Measurements from ENCODE around the gene MTHFD1L.

The MTHFD1L gene

DNA sequence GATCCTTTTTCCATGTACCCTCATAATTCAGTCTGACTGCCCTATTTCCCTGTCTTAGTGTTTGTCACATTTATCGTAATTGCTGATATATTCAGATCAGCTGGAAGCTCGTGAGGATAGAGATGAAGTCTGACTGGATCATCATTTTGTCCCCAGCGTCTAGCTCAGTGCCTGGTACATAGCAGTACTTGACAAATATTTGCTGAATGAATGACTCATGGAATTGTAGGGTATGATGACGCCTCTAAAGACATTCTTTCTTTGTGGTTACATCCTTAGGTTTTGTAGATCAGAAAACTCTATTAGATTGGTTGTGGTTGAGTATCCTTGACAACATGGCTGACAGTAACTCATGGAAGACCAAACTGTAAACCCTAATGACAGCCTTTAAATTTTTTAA, 68.9 kb downstream of the MTHFD1L start:
- DNase-seq (ENCODE audit: low read depth), result no peak

DNA sequence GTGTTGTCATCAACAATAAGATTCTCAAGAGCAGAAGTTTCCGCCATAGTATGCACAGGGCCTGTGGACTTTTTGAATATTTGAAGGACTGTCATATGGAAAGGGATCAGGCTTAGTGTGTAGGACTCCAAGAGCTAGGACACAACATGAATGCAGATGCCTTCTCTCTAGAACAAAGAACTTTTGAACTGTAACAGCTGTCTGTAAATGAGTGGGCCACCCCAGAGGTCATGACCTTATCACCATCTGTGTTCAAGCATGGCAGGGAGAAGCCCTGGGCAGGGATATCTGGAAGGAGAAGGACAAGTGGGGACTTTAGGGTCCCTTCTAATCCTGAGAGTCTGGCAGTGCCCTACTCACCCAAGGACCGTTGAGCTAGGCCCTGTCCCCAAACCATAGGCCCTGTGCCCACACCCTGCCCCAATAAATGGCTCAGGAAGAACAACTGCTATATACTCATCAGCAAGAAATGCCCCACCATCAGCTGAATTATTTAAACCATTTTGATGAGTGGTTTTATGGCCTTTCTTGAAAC, 70.6 kb downstream of the MTHFD1L start:
- no peak for DNase-seq (ENCODE audit: low read depth)

DNA sequence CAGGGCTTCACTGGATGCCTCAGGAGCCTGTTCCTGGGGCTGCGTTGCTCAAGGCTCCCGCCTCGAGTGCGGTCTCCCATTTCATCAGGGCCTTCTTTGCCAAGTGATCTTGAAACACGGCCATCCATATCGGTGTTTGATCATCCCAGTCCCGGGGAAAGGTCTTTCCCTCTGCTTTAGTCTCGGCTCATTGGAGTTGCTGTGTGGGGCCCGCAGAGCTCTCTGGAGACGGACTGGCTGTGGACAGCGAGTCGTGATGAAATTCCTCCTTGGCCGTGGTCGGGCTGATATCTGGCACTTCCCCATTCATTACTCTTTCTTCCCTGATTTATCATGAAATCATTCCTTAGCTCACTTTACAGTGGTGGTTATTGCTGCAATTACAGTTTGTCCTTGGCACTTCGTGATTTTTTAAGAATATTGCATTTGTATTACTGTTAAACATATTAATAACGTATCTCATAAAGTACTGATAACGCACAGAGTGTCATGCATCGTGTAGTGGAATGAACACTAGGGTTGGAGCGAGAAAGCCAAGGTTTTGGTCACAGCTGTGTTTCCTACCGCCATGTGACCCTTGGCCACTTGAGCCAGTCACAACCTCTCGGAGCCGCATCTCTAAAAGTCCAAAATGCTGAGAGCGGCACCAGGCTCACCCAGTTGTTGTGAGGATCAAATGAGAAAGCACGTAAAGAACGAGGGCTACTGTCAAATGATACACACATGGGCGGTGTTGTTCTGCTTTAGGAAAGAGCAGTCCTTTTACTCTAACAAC, 71.8 kb downstream of the MTHFD1L start:
- no peak for DNase-seq (ENCODE audit: low read depth)

DNA sequence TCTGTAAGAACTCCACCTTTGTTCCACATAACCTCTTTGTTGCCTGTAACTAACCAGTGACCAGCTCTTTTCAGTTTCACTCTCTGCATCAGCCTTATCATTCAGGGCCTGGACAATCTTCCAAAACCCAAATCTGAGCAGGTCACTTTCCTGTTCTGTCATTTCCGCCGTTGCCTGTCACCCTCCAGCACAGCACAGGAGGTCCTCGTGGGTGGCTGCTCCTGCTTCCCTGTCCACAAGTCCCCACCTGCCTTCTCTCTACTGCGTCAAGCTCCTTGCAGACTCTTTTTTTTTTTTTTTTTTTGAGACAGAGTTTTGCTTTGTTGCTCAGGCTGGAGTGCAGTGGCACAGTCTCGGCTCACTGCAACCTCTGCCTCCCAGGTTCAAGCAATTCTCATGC, 73.9 kb downstream of the MTHFD1L start:
- DNase-seq (ENCODE audit: low read depth), result no peak

DNA sequence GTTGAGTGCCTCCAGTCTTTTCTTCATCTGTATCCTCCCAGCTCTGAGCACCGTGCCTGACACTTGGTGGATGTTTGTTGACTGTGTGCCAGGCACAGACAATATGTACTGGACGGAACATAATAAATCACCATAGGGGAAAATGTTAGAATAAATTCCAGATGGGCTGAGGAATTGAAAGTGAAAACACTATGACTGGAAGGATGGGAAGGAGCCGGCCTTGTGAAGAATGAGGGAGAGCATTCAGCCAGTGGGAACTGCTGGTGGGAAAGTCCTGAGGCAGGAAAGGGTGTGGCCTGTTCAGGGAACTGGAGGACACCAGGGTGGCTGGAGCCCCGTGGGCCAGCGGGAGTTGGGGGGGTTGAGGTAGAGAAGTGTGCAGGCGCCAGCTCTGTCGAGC, 75.4 kb downstream of the MTHFD1L start:
- DNase-seq (ENCODE audit: low read depth), result no peak

DNA sequence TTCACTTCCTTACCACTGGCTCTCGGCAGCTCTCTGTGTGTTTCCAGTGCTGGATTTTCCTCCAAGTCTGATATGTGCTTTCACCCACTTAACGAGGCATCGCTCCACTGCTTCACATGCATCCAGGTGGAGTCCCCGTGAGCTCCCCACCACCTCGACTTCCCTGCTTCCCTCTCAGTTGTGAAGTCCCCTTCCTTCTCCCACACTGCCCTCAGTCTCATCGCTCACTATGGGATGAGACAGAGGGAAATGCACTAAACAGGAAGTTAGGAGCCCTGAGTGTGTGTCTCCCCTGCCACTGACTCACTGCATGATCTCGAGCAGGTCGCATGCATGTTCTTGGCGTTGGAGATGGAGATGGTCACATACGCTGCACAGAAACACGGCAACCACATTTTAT, 84.0 kb downstream of the MTHFD1L start:
- DNase-seq (ENCODE audit: low read depth), result no peak

DNA sequence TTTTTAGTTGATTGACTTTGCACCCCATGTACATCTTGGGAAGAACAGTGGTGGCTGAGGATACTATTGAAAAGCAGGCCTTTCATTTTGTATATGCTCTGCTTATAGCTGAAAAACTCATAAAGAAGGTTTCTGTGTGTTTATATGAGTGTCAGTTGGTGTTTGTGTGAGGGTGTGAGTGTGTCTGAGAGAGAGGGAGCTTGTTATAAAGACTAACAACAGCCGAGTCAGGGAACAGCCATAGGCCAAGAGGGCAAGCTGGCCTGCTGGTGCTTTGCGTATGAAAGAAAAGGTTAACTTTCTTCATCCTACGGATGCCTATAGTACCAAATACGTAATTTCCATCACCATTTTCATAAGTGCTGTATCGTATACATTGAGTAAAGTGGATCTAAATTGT, 88.3 kb downstream of the MTHFD1L start:
- DNase-seq (ENCODE audit: low read depth), result no peak

DNA sequence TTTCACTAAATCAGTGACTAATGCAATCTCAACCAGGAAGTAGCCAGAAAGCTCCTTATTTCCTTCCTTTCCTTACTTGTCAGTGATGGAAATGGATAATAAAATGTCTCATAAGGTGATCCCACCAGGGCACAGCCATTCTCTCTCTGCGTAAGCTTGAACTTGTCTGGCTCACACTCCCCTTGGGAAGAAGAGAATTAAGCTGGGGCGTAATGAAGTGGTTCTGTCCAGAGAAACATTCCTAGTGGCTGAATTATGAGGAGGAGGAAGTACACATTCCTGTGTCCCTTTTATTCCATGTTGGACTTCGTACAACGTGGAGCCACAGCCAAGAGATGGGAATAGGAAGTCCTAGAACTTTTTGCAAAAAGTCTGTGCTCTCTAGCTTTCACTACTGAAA, 93.7 kb downstream of the MTHFD1L start:
- DNase-seq (ENCODE audit: low read depth), result no peak

DNA sequence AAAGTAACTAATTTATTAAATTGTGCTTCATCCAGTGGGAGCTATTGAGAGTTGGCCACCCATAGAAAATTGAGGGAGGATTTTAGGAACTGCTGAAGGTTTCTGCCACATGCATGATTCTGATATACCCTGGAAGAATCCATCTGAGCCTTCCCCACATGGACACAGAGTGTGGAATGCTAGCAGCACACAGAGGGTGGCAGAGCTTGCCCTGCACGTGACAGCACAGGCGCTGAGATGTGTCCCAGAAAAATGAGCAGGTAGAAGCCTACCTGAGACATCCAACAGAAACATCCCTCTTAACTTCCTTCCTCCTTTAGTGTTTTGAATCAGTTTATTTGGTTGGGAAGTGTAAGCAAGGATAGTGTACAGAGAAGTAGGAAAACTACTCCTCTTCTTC, 96.9 kb downstream of the MTHFD1L start:
- no peak for DNase-seq (ENCODE audit: low read depth)

DNA sequence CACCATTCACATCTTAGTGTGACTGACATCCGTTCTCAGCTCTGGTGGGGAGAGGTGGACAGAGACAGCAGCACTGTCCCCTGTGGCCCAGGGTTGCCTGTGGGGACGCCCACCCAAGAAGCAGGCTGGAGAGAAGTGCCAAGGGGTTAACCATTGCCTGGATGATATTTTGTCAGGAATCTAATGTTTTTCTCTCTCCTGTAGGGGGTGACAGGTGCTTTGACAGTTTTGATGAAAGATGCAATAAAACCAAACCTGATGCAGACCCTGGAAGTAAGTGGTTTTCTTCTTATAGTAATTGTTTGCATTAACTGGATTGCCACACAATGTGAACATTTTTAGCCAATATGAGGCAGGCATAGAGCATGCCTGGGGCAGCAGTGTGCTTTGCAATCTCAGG, 99.3 kb downstream of the MTHFD1L start:
- DNase-seq (ENCODE audit: low read depth), result no peak

DNA sequence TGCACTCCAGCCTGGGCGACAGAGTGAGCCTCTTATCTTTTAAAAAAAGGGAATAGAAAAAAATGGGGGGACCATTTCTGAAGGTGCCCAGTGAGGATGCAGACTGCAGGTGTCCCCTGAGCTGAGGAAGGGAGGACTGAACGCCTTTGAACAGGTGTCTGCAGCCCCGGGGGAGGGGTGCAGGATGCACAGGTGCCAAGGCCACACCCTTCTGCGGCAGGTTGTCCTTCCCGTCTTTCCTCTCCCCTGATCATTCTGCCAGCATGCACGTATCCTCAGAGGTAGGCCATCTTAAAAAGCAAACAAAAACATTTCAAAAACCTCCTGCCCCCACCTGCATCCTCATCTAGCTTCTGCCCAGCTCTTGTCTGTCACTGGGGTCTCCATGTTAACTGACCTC, 101.3 kb downstream of the MTHFD1L start:
- no peak for DNase-seq (ENCODE audit: low read depth)

DNA sequence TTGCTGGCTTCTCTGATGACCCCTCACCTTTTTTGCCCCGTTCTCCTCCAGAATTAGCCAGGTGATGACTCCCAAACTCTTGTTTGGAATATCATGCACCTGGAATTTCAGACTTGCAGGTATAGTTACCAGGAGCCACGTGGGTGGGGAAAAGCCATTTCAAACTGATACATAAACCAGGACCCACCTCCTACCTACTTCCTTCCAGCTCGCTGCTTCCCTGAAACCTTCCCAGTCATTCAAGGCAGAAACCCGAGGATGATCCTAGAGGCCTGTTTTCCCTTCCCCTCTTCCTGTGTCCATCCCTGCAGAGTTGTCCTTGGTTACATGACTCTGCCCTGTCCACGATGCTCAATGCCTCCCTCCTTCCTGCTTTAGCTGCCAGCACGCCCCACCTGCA, 101.9 kb downstream of the MTHFD1L start:
- no peak for DNase-seq (ENCODE audit: low read depth)

DNA sequence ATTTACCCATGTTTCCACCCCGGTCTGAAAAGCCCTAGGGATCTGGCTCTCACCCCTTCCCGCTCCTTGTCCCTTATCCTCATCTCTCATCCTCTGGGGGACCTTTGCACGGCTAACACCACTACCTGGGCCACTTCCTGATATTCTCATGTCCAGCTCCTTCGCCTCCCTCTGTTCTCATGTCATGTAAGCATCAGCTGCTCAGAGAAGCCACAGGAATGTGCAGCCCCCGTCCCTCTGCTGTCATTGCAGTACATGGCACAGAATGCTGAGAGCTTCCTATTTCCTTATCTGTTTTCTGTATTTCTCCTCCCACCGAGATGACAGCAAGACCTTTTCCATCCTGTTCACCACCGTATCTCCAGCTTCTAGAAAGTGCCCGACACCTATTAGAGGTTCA, 102.4 kb downstream of the MTHFD1L start:
- DNase-seq (ENCODE audit: low read depth), result no peak

DNA sequence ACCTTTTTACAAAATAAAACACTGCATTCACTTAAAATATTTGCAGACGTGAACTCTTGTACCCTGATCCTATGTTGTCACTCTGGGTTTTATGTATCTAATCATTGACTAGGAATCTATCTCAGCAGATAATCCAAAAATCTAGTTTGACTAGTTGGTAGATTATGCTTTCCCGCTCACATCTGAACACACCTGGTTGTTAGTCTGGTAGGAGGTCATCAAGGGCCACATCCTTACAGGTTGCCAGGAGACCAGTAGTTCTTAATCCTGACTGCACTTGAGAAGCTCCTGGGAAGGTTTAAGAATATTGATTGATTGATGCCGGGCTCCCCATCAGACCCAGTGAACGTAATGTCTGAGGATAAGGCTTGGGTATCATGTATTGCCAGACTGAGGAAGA, 104.4 kb downstream of the MTHFD1L start:
- DNase-seq (ENCODE audit: low read depth), result no peak

DNA sequence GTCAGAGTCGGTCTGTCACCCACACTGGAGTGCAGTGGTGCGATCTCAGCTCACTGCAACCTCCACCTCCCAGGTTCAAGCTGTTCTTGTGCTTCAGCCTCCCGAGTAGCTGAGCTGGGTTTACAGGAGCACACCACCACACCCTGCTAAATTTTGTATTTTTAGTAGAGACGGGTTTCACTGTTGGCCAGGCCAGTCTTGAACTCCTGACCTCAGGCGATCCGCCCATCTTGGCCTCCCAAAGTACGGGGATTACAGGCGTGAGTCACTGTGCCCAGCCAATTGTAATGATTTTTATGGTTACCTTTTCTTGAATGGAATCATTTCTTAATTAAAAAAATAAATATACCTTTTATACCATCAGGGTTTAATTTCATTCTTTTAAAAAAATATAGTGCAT, 105.7 kb downstream of the MTHFD1L start:
- no peak for DNase-seq (ENCODE audit: low read depth)

DNA sequence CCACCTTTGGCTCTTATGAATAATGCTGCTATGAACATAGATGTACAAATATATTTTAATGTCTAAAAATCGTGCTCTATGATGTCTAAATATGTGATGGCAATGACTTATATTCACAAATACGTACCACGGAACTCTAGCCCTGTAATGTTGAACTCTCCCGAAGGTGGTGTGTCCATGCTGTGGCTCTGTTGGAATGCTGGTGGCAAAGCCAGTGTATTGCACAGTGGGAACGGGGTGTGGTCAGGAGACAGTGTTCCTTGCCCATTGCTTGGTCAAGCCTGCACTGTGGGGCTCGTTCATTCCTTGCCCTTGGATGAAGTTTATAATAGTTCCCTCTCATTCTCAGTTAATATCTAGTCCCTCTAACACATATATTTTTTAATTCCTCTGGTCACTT, 109.6 kb downstream of the MTHFD1L start:
- no peak for DNase-seq (ENCODE audit: low read depth)

DNA sequence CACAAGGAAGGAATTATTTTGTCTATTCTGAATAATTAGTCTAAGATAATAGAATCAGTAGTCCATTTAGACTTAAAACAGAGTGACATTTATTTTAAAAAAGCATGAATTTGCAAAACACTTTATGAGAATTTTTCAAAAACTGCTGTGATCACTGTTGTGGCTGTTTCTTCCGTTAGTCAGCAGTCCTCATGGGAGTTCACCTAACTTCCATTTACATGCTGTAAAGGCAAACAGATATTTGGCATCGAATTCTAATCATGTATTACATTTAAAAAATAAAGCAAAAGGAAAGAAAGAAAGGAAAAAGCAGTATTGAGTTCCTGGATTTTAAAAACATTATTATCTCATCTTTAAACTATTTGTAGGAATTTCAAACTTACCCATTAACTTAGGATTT, 111.8 kb downstream of the MTHFD1L start:
- DNase-seq (ENCODE audit: low read depth), result no peak

DNA sequence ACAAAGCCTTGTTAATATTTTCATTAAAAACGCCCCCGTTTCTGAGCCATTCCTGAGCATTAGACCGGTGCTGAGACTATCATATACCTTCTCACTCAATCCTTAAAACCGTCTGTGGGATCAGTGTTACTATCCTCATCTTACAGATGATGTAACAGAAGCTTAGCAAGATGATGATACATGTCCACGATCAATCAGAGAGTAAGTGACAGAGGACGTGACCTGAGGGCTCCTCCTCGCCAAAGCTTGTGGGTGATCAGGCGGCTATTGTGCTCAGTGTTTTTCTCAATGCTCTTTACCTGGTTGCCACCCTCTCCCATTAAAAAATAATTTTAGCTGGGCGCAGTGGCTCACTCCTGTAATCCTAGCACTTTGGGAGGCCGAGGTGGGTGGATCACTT, 113.1 kb downstream of the MTHFD1L start:
- no peak for DNase-seq (ENCODE audit: low read depth)

DNA sequence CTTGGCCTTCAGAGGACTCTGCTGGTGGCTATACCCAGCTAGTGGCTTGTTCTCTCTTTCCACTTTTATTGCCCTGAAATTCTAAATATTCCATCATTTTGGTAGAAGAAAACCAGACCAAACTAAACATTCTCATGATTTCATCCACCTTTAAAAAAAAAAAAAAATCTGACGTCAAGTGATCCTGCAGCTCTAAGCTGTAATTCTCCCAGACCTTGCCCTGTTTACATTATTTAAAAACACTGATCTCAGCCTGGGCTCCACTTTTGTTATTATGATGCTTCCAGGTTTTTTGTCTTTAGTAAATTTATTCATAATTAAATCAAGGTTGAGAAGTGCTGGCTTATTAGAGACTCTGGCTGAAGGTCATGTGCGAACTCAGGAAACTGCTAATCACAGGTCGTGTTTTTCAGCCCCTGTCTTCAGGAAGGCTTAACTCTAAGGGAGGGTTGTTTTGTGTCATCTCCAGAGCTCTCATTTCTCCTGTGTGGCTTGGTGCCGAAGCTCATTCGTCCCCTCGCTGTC, 114.4 kb downstream of the MTHFD1L start:
- no peak for DNase-seq (ENCODE audit: low read depth)

DNA sequence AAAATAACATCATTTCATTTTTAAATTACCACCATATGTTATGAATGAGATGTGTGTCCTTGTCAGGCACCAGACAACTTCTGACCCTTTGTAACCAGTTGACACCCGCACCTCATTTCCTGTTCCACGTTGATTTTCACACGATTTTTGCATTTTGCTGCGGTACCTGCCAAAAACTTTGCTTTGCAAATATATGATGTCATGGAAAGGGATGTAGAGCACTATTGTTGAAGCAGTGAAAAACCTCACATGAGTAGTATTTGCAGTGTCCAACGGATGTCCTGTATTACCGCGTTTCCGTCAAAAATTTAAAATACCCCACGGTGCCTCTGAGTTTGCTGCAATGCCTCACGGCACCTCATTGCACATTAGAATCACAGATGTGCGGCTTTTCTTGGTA, 115.6 kb downstream of the MTHFD1L start:
- no peak for DNase-seq (ENCODE audit: low read depth)

DNA sequence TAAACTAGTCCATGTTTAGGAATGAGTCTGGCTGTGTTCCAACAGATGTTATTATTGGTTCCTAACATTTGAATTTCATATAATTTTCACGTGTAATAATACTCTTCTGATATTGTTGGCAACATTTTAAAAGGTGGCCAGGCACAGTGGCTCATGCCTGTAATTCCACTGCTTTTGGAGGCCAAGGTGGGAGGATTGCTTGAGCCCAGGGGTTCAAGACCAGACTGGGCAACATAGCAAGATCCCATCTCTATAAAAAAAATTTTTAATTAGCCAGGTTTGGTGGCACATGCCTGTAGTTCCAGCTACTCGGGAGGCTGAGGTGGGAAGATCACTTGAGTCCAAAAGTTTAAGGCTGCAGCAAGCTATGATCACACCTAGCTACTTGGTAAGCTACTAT, 116.2 kb downstream of the MTHFD1L start:
- no peak for DNase-seq (ENCODE audit: low read depth)

DNA sequence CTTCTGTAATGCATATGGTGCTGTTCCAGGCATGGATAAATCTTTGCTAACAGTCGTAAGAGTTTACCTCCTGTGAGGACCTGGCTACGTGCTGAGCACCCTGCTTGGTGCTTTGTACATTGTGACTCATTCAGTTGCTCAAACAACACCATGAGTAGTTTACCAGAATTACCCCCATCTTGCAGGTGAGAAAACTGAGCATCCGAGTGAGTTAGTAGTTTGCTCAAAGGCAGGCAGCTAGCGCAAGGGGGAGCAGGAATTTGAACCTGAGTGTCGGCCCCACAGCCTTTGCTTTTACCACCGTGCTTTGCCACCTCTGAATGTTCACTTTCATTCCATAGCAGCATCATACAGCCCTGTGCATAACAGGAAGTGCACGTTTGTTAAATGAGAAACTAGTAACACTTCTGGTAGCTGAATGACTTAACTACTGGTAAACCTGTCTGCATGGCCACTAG, 121.9 kb downstream of the MTHFD1L start:
- DNase-seq (ENCODE audit: low read depth), result no peak

DNA sequence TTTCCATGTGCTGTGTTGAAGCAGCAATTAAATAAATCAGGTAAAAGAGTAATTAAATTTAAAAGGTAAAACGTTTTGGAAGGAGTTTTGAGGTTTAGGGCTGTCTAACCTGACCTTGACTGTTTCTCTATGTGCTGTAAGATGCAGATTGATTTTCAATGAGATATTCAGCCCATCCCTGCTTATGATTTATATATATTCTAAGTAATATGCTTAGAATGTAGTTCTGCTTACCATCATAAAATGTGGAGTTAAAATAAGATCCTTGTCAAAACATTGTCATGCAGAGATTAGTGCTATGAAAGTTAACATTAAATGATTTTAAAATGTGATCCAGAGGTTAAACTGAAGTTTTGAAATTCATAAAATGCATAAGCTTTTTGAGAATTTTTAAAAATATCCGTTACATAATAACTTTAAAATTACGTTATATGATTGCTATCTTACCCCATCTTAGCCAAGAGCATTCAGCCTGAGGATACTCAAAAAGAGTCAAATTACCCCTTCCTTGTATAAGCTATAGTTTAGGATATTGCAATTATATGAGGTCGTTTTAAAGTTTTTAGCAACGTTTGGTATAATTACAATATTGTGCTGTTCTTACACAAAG, 122.5 kb downstream of the MTHFD1L start:
- DNase-seq (ENCODE audit: low read depth), result no peak

DNA sequence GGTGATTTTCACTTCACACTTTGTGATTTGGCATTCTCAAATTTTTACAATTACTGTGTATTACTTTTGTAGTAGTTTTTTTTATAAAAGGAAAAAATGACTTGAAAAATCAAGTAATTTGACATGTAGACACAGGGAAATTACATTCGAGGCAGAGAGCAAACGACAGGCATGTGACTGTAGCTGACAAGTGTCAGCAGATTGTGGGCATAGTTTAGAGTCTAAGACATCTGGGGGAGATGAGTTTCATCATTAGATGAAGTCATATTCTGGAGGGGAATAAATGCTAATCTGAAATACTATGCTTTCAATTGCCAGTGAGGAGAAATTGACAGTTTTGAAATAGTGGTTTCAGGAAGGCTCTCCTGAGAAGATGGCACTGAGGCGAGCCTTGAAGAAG, 126.0 kb downstream of the MTHFD1L start:
- no peak for DNase-seq (ENCODE audit: low read depth)
